LNCAP (cell line): ENCODE results near the gene ITPRID1.

Experiments
- CTCF ChIP-seq: fragments of 450-650 bp; IDR thresholded peaks from 2 replicates; pipeline ENCODE4 v1.5.1; 2017; ENCODE audit warnings: mild to moderate bottlenecking

ITPRID1 gene

GRCh38 chr7:31602041-31602625 lies 88.2 kb downstream of the ITPRID1 start:
- no peak for TF ChIP-seq CTCF

GRCh38 chr7:31603046-31603445 lies 89.2 kb downstream of the ITPRID1 start:
- TF ChIP-seq CTCF, result no peak

- TF ChIP-seq CTCF, result no peak
Measured at GRCh38 chr7:31613604-31614003, 99.7 kb downstream of the ITPRID1 start.

- no peak for TF ChIP-seq CTCF
Measured at GRCh38 chr7:31633467-31633866, 119.6 kb downstream of the ITPRID1 start.

GRCh38 chr7:31633894-31634494 lies 120.1 kb downstream of the ITPRID1 start:
- peak; percentile 63 for TF ChIP-seq CTCF

- no peak for TF ChIP-seq CTCF
Measured at GRCh38 chr7:31640381-31640780, 126.5 kb downstream of the ITPRID1 start.

GRCh38 chr7:31642681-31643115 lies 128.8 kb downstream of the ITPRID1 start:
- no peak for TF ChIP-seq CTCF
